ENCODE measurements around the gene LGALS7B. TPM values are rescaled to one million over a fixed set of nuclear protein-coding genes. Genes with fewer than 3 reads are reported as not detected.

LGALS7B gene
- total and polyA plus RNA-seq, 10 of the 15 experiments (the other 5 are each of a cell fraction or from before 2014, with no cell fraction given), result not detected

- Histone ChIP-seq H3K27me3 (replicated peaks in 1 of 2; ENCODE audit: control insufficient read depth in 2 of 2, insufficient read depth in 2 of 2, low read length in 1 of 2) (no peaks in the 10 kb centered on the region), H3K4me2 (ENCODE audit: control insufficient read depth, insufficient read depth) (peak overlapping the region; percentile 87; the same call in 1 of the 2 replicates), H4K20me1 (ENCODE audit: control insufficient read depth, insufficient read depth) (no peaks in the 10 kb centered on the region), H3K79me2 (ENCODE audit: control insufficient read depth, insufficient read depth, low read length) (peaks cover 11% of the 10 kb centered on the region), H3K9me3 (replicated peaks; ENCODE audit: control insufficient read depth, insufficient read depth, low read length) (no peaks in the 10 kb centered on the region), H3K4me3 (peak overlapping the region; percentile 75; the same call in 1 of the 2 replicates), H3K27ac (ENCODE audit: control insufficient read depth, insufficient read depth) (no peak overlapping the region), H3K4me1 (ENCODE audit: control insufficient read depth, insufficient read depth, low read length) (no peaks in the 10 kb centered on the region; the same call in 1 of the 2 replicates), H3K9ac (ENCODE audit: control insufficient read depth, insufficient read depth, low read length) (no peak overlapping the region), H2AFZ (ENCODE audit: control insufficient read depth, low read depth, low read length) (no peak overlapping the region), H3K36me3 (ENCODE audit: control insufficient read depth in 2 of 2, insufficient read depth in 2 of 2, low read length in 1 of 2) (no peaks in the 10 kb centered on the region)
- no TSS peak for BruUV-seq (replicated peaks)
- RAD21 ChIA-PET (ENCODE audit: unreplicated experiment), result interaction anchor here (0.9 to 2.2 kb wide), 3 partner anchors 39 to 100 kb away, joined by 3 to 21 read pairs (median 3); partner anchors contain the start of genes MRPS12 and SARS2
- no peak for DNase-seq (ENCODE audit: low read depth, low spot score)
- CTCF ChIA-PET, result interaction anchor here (2.3 to 2.6 kb wide), 2 partner anchors 23 to 39 kb away, joined by 8 to 14 read pairs; no protein-coding TSS in a partner anchor
- in situ Hi-C loops (cut with MboI) (no loop called here), intact Hi-C loops (cut with micrococcal nuclease; ENCODE audit: unreplicated experiment) (loop anchor here (10.0 kb wide), 2 partner anchors 55 to 285 kb away; no protein-coding TSS in a partner anchor)
- POLR2A ChIA-PET, result interaction anchor here (0.6 to 6.1 kb wide), 4 partner anchors 17 to 128 kb away, joined by 4 to 43 read pairs (median 8); no protein-coding TSS in a partner anchor
- TF ChIP-seq CBX3 (IDR thresholded peaks at IDR 0.05; ENCODE audit: borderline replicate concordance, low read depth) (no peak), EP300 (IDR thresholded peaks at IDR 0.05; ENCODE audit: borderline replicate concordance in 1 of 2, control insufficient read depth in 1 of 2, low read depth in 2 of 2, low read length in 2 of 2) (no peak), ZNF274 (IDR thresholded peaks at IDR 0.05; ENCODE audit: insufficient read depth, insufficient read length) (no peak), MXI1 (IDR thresholded peaks at IDR 0.05; ENCODE audit: low read depth, low read length) (no peak)
- WGBS (ENCODE audit: insufficient coverage, insufficient replicate concordance, low lambda C conversion rate, missing lambda C conversion rate), result 74% methylated on average over 4 of the region's 4 CpGs
- ATAC-seq, result no peak
- FAIRE-seq, result no peak
- SMC1A ChIA-PET (ENCODE audit: uncharacterized antibody, unreplicated experiment), result interaction anchor here (1.0 to 3.0 kb wide), 4 partner anchors 16 to 70 kb away, joined by 3 to 14 read pairs (median 10); partner anchors contain the start of genes NFKBIB and SIRT2
Observed at GRCh38 chr19:38830039-38830733, 41.2 kb downstream of the LGALS7B start.

Data from GM12878 (cell line).